ENCODE measurements around the gene CUZD1. TPM values are rescaled to one million over a fixed set of nuclear protein-coding genes. Genes with fewer than 3 reads are reported as not detected.

The CUZD1 gene
- total and polyA plus RNA-seq, 2 donors (not counting 1 experiment from before 2014, with no cell fraction given) = 0.50 to 0.53 TPM

GRCh38 chr10:122853665-122854313 is 8.1 kb upstream of the CUZD1 start:
- TF ChIP-seq EZH2 (IDR thresholded peaks at IDR 0.05; ENCODE audit: low read length, missing control alignments) = no peak
- no peak for TF ChIP-seq CTCF (conservative IDR thresholded peaks at IDR 0.05 in 1 of 2, IDR thresholded peaks at IDR 0.05 in 1 of 2; ENCODE audit: low read depth in 1 of 2, low read length in 2 of 2)
- no peaks in the 10 kb centered on the region for H4K20me1 ChIP-seq (ENCODE audit: control insufficient read depth, extremely low read depth, insufficient read depth, low read length)
- no peak overlapping the region for H3K4me3 ChIP-seq (replicated peaks in 1 of 4; ENCODE audit: control extremely low read depth in 1 of 4, insufficient read depth in 1 of 4, low read depth in 3 of 4, low read length in 4 of 4)
- no peak overlapping the region for H3K9ac ChIP-seq (ENCODE audit: insufficient read depth, low read length)
- H3K27ac ChIP-seq (ENCODE audit: insufficient read depth, low read length) = peak overlapping the region; percentile 75
- H3K9me3 ChIP-seq (ENCODE audit: control insufficient read depth, insufficient read depth, low read depth, low read length) = no peaks in the 10 kb centered on the region
- peak overlapping the region; percentile 81 for H3K4me2 ChIP-seq (ENCODE audit: extremely low read depth, insufficient read depth, low read length)
- H3K27me3 ChIP-seq (ENCODE audit: control insufficient read depth, insufficient read depth, low read length) = no peaks in the 10 kb centered on the region
- H2AFZ ChIP-seq (ENCODE audit: low read length) = no peak overlapping the region
- H3K79me2 ChIP-seq (ENCODE audit: control insufficient read depth, insufficient read depth, low read length) = peaks cover 17% of the 10 kb centered on the region
- H3K4me1 ChIP-seq (ENCODE audit: control insufficient read depth, extremely low read depth, insufficient read depth, low read length) = peaks cover 38% of the 10 kb centered on the region
- DNase-seq (ENCODE audit: low read depth in 2 of 2) = peak; percentile 47
- H3K36me3 ChIP-seq (ENCODE audit: control insufficient read depth, insufficient read depth, low read length) = no peaks in the 10 kb centered on the region

- TF ChIP-seq EZH2 (IDR thresholded peaks at IDR 0.05; ENCODE audit: low read length, missing control alignments) = no peak
- TF ChIP-seq CTCF (conservative IDR thresholded peaks at IDR 0.05 in 1 of 2, IDR thresholded peaks at IDR 0.05 in 1 of 2; ENCODE audit: low read depth in 1 of 2, low read length in 2 of 2) = no peak
- Histone ChIP-seq H3K9ac (ENCODE audit: insufficient read depth, low read length) (no peak overlapping the region), H3K36me3 (ENCODE audit: control insufficient read depth, insufficient read depth, low read length) (no peaks in the 10 kb centered on the region), H2AFZ (ENCODE audit: low read length) (no peak overlapping the region), H3K27ac (ENCODE audit: insufficient read depth, low read length) (no peak overlapping the region), H3K4me1 (ENCODE audit: control insufficient read depth, extremely low read depth, insufficient read depth, low read length) (peaks cover 38% of the 10 kb centered on the region), H3K9me3 (ENCODE audit: control insufficient read depth, insufficient read depth, low read depth, low read length) (no peaks in the 10 kb centered on the region), H3K4me3 (replicated peaks in 1 of 4; ENCODE audit: control extremely low read depth in 1 of 4, insufficient read depth in 1 of 4, low read depth in 3 of 4, low read length in 4 of 4) (no peak overlapping the region), H4K20me1 (ENCODE audit: control insufficient read depth, extremely low read depth, insufficient read depth, low read length) (no peaks in the 10 kb centered on the region), H3K79me2 (ENCODE audit: control insufficient read depth, insufficient read depth, low read length) (peaks cover 10% of the 10 kb centered on the region), H3K27me3 (ENCODE audit: control insufficient read depth, insufficient read depth, low read length) (no peaks in the 10 kb centered on the region), H3K4me2 (ENCODE audit: extremely low read depth, insufficient read depth, low read length) (no peak overlapping the region)
- peak in 1 of 2 donors; percentile 58 for DNase-seq (ENCODE audit: low read depth in 2 of 2)
These were observed 6.6 kb upstream of the CUZD1 start for GRCh38 chr10:122852261-122852660.

- no peak overlapping the region for H2AFZ ChIP-seq (ENCODE audit: low read length)
- no peak overlapping the region for H3K9ac ChIP-seq (ENCODE audit: insufficient read depth, low read length)
- peak; percentile 74 to 75 for DNase-seq (ENCODE audit: low read depth in 2 of 2)
- H3K27me3 ChIP-seq (ENCODE audit: control insufficient read depth, insufficient read depth, low read length) = no peaks in the 10 kb centered on the region
- H3K4me1 ChIP-seq (ENCODE audit: control insufficient read depth, extremely low read depth, insufficient read depth, low read length) = peaks cover 32% of the 10 kb centered on the region
- H3K79me2 ChIP-seq (ENCODE audit: control insufficient read depth, insufficient read depth, low read length) = peaks cover 6% of the 10 kb centered on the region
- H3K4me2 ChIP-seq (ENCODE audit: extremely low read depth, insufficient read depth, low read length) = peak overlapping the region; percentile 58
- no peak for TF ChIP-seq CTCF (conservative IDR thresholded peaks at IDR 0.05 in 1 of 2, IDR thresholded peaks at IDR 0.05 in 1 of 2; ENCODE audit: low read depth in 1 of 2, low read length in 2 of 2)
- no peak for TF ChIP-seq EZH2 (IDR thresholded peaks at IDR 0.05; ENCODE audit: low read length, missing control alignments)
- H3K36me3 ChIP-seq (ENCODE audit: control insufficient read depth, insufficient read depth, low read length) = no peaks in the 10 kb centered on the region
- no peak overlapping the region for H3K27ac ChIP-seq (ENCODE audit: insufficient read depth, low read length)
- no peaks in the 10 kb centered on the region for H4K20me1 ChIP-seq (ENCODE audit: control insufficient read depth, extremely low read depth, insufficient read depth, low read length)
- H3K4me3 ChIP-seq (replicated peaks in 1 of 4; ENCODE audit: control extremely low read depth in 1 of 4, insufficient read depth in 1 of 4, low read depth in 3 of 4, low read length in 4 of 4) = no peak overlapping the region
- H3K9me3 ChIP-seq (ENCODE audit: control insufficient read depth, insufficient read depth, low read depth, low read length) = no peaks in the 10 kb centered on the region
These were observed 5.3 kb upstream of the CUZD1 start for GRCh38 chr10:122850705-122851640.

Measured in fibroblast of lung (primary cell).